HEK293 (cell line): ENCODE results near the gene NOS1AP.

Experiments
- CTCF ChIP-seq: fragments of 450-650 bp; formaldehyde crosslinking; IDR thresholded peaks from 2 replicates; pipeline ENCODE4 v1.5.1; 2016; ENCODE audit warnings: missing biosample characterization, missing genetic modification characterization
- GLIS1 ChIP-seq: fragments of 450-650 bp; formaldehyde crosslinking; IDR thresholded peaks from 2 replicates; pipeline ENCODE4 v1.5.1; 2016; ENCODE audit warnings: missing biosample characterization, missing genetic modification characterization
- ZNF280D ChIP-seq: fragments of 450-650 bp; formaldehyde crosslinking; IDR thresholded peaks from 2 replicates; pipeline ENCODE4 v1.5.1; 2016; ENCODE audit warnings: missing biosample characterization, missing genetic modification characterization
- ZNF423 ChIP-seq: fragments of 450-650 bp; formaldehyde crosslinking; IDR thresholded peaks from 2 replicates; pipeline ENCODE4 v1.5.1; 2016; ENCODE audit warnings: missing biosample characterization, missing genetic modification characterization

- peak; percentile 16; the same call in 1 of the 2 replicates for TF ChIP-seq CTCF (tag by site-specific recombination)
- TF ChIP-seq GLIS1 (tag by site-specific recombination): no peak
- no peak for TF ChIP-seq ZNF423 (tag by site-specific recombination)
- no peak for TF ChIP-seq ZNF280D (tag by site-specific recombination)
Observed at GRCh38 chr1:162357681-162358266, 288.3 kb downstream of the NOS1AP start.
